OCI-LY1 (cell line): Measurements from ENCODE around the gene HES2.

Experiments used
- H2AFZ ChIP-seq: fragments of 200-600 bp; sonication (generic), shearing (Covaris generic); 2 replicates; pipeline ENCODE4 v1.6.0; 2014; ENCODE audit warnings: antibody characterized with exemption, mild to moderate bottlenecking, low read length
- H3F3A ChIP-seq: fragments of 200-600 bp; sonication (generic), shearing (Covaris generic); 2 replicates; pipeline ENCODE4 v1.6.0; 2014; ENCODE audit warnings: mild to moderate bottlenecking, antibody characterized with exemption, low read length, moderate library complexity; ENCODE audit not compliant: insufficient read depth
- H3K27ac ChIP-seq: fragments of 200-600 bp; sonication (generic); 2 replicates; pipeline ENCODE4 v1.5.1; 2014; ENCODE audit warnings: low read length, mixed run types, mild to moderate bottlenecking, low read depth; ENCODE audit not compliant: poor library complexity, severe bottlenecking
- H3K27me3 ChIP-seq: fragments of 200-600 bp; sonication (generic); 2 replicates; pipeline ENCODE4 v1.6.0; 2014; ENCODE audit warnings: antibody characterized with exemption, mild to moderate bottlenecking, low read length, moderate library complexity; ENCODE audit not compliant: insufficient read depth
- H3K36me3 ChIP-seq: fragments of 200-600 bp; sonication (generic); 2 replicates; pipeline ENCODE4 v1.6.1; 2014; ENCODE audit warnings: mild to moderate bottlenecking, antibody characterized with exemption, low read length, moderate library complexity, mixed read lengths; ENCODE audit not compliant: insufficient read depth
- H3K4me1 ChIP-seq: fragments of 200-600 bp; sonication (generic); 2 replicates; pipeline ENCODE4 v1.5.1; 2014; ENCODE audit warnings: mild to moderate bottlenecking, low read length, moderate library complexity; ENCODE audit not compliant: insufficient read depth, severe bottlenecking
- H3K4me2 ChIP-seq: fragments of 200-600 bp; sonication (generic), shearing (Covaris generic); 2 replicates; pipeline ENCODE4 v1.6.1; 2014; ENCODE audit warnings: low read length
- H3K4me3 ChIP-seq: fragments of 200-600 bp; sonication (generic); 2 replicates; pipeline ENCODE4 v1.5.1; 2014; ENCODE audit warnings: low read length, low read depth, mild to moderate bottlenecking, mixed read lengths; ENCODE audit not compliant: poor library complexity, severe bottlenecking
- H3K79me2 ChIP-seq: fragments of 200-600 bp; shearing (Covaris generic); 2 replicates; pipeline ENCODE4 v1.6.1; 2016; ENCODE audit warnings: mixed run types, low read length, mixed read lengths; ENCODE audit not compliant: insufficient read depth
- H3K9ac ChIP-seq: fragments of 200-600 bp; sonication (generic), shearing (Covaris generic); 2 replicates; pipeline ENCODE4 v1.6.1; 2014; ENCODE audit warnings: mild to moderate bottlenecking, low read length, mixed read lengths
- H3K9me2 ChIP-seq: fragments of 200-600 bp; sonication (generic), shearing (Covaris generic); 2 replicates; pipeline ENCODE4 v1.6.1; 2014; ENCODE audit warnings: low read depth, mild to moderate bottlenecking, low read length, mixed read lengths
- H3K9me3 ChIP-seq: fragments of 200-600 bp; shearing (Covaris generic); 2 replicates; pipeline ENCODE4 v1.6.1; 2014; ENCODE audit warnings: low read length, mixed read lengths
- H4K20me1 ChIP-seq: fragments of 200-600 bp; sonication (generic), shearing (Covaris generic); 2 replicates; pipeline ENCODE4 v1.6.0; 2016; ENCODE audit warnings: mild to moderate bottlenecking, low read length; ENCODE audit not compliant: insufficient read depth
- CTCF ChIP-seq: fragments of 200-600 bp; sonication (generic), shearing (Covaris generic); IDR thresholded peaks from 2 replicates; pipeline ENCODE4 v1.5.1; 2017; ENCODE audit warnings: mild to moderate bottlenecking, antibody characterized with exemption, low read length, moderate library complexity, mixed read lengths
- EZH2 ChIP-seq: fragments of 200-600 bp; sonication (generic), shearing (Covaris generic); IDR thresholded peaks from 2 replicates; pipeline ENCODE4 v1.8.0; 2017; ENCODE audit warnings: borderline replicate concordance, mixed run types, mild to moderate bottlenecking, antibody characterized with exemption, low read length, moderate library complexity, mixed read lengths

Gene HES2

GRCh38 chr1:6392809-6393399 lies 26.8 kb downstream of the HES2 start:
- Histone ChIP-seq H3K9me3 (no peaks in the 10 kb centered on the region), H3K4me1 (peaks cover 18% of the 10 kb centered on the region), H3K79me2 (no peaks in the 10 kb centered on the region), H3K9ac (peak overlapping the region; percentile 77), H3K9me2 (no peaks in the 10 kb centered on the region), H3K27me3 (no peaks in the 10 kb centered on the region), H3F3A (no peaks in the 10 kb centered on the region), H3K4me2 (peak overlapping the region; percentile 69), H3K27ac (no peak overlapping the region), H4K20me1 (no peaks in the 10 kb centered on the region), H2AFZ (no peak overlapping the region), H3K36me3 (no peaks in the 10 kb centered on the region), H3K4me3 (peak overlapping the region; percentile 74)
- no peak for TF ChIP-seq CTCF
- TF ChIP-seq EZH2 = no peak

- Histone ChIP-seq H3K36me3 (no peaks in the 10 kb centered on the region), H3K4me2 (peak overlapping the region; percentile 69), H3K4me1 (peaks cover 18% of the 10 kb centered on the region), H3K9me2 (no peaks in the 10 kb centered on the region), H3K27me3 (no peaks in the 10 kb centered on the region), H3K79me2 (no peaks in the 10 kb centered on the region), H2AFZ (no peak overlapping the region), H3K4me3 (peak overlapping the region; percentile 74), H3K27ac (no peak overlapping the region), H3K9ac (peak overlapping the region; percentile 77), H3K9me3 (no peaks in the 10 kb centered on the region), H4K20me1 (no peaks in the 10 kb centered on the region), H3F3A (no peaks in the 10 kb centered on the region)
- TF ChIP-seq EZH2 (no peak), CTCF (no peak)
Observed at GRCh38 chr1:6391951-6392808, 27.5 kb downstream of the HES2 start.

- H3K9me2 ChIP-seq = no peaks in the 10 kb centered on the region
- no peak for TF ChIP-seq CTCF
- no peak for TF ChIP-seq EZH2
- H3K4me2 ChIP-seq = no peak overlapping the region
- no peaks in the 10 kb centered on the region for H3K27me3 ChIP-seq
- H3K27ac ChIP-seq = no peak overlapping the region
- H3K4me1 ChIP-seq = peaks cover 18% of the 10 kb centered on the region
- H4K20me1 ChIP-seq = no peaks in the 10 kb centered on the region
- no peaks in the 10 kb centered on the region for H3K79me2 ChIP-seq
- no peaks in the 10 kb centered on the region for H3K9me3 ChIP-seq
- H3F3A ChIP-seq = peaks cover 3% of the 10 kb centered on the region; the same call in 1 of the 2 replicates
- no peak overlapping the region for H3K9ac ChIP-seq
- H3K4me3 ChIP-seq = no peak overlapping the region
- H3K36me3 ChIP-seq = no peaks in the 10 kb centered on the region
- H2AFZ ChIP-seq = no peak overlapping the region
Observed at GRCh38 chr1:6389971-6390370, 29.7 kb downstream of the HES2 start.
